ENCODE data around the gene PCDH19.

PCDH19 gene

GRCh38 chrX:100405424-100405823, 4.6 kb downstream of the PCDH19 start:
- DNase-seq (ENCODE audit: low read depth): no peak

GRCh38 chrX:100404851-100405250, 5.2 kb downstream of the PCDH19 start:
- DNase-seq (ENCODE audit: low read depth): no peak

GRCh38 chrX:100395781-100396180, 14.3 kb downstream of the PCDH19 start:
- no peak for DNase-seq (ENCODE audit: low read depth)

- no peak for DNase-seq (ENCODE audit: low read depth)
These were observed 28.5 kb downstream of the PCDH19 start for GRCh38 chrX:100381619-100382018.

DNA sequence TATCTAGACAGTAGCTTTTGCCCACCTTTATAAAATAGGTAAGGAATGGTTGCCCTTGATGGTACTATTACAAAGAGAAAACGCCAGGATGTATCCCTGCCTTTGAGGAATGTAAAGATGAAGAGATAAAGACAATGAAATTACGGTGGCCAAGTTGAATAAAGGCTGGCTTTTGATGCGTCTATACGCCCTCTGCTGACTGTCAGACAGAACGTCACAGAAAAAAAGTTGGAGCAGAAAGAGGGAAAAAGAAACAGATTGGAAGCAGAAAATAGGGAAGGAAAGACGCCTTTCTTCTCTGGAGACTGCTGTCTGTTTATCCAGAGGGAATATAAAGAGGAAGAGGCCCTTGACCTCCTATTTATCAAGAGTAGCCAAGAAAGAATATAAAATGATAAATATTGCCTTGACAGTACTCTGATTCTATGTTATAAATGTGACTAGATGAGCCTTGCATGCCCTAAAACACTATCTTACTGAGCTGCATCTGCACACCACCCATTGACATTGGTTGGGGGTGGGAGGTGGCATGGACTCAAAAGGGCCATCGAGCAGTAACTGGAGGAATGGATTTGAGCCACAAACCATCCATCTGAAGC, 30.6 kb downstream of the PCDH19 start:
- DNase-seq (ENCODE audit: low read depth): no peak

DNA sequence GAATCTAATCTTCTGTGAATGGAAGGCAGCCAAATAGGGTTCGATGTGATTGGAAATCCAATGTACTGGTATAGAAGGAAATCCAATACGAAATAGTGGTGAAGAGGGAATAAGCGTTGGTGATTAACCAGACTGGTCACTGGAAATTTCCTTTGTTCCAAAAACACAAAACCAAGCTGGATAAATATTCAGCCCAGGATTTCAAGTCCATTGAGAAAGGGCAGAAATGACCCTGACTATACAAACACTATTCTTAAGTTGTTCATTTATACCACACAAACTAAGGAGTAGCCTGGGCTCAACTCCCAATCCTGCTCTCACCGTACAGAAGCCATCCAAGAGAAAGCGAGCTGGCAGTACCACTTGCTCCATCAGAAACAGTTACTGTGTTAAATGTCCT, 32.2 kb downstream of the PCDH19 start:
- DNase-seq (ENCODE audit: low read depth): no peak

DNA sequence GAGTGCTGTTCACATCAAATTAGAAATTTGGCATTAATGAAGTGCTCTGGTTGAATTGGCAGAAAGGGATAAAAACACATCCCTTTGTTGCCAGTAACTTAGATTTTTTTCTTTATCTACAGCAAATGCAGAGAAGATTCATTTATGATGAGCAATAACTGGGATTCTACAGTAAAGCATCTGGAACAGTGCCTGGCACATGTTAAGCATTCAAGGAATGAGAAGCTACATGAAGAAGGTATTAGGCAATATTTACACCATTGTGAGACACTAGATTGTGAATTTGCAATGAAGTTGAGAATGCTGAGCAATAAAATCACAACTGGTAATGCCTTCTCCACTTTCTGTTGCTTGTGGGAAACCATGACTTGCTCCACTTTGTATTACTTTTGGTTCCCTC, 33.5 kb downstream of the PCDH19 start:
- peak; percentile 2 for DNase-seq (ENCODE audit: low read depth)

DNA sequence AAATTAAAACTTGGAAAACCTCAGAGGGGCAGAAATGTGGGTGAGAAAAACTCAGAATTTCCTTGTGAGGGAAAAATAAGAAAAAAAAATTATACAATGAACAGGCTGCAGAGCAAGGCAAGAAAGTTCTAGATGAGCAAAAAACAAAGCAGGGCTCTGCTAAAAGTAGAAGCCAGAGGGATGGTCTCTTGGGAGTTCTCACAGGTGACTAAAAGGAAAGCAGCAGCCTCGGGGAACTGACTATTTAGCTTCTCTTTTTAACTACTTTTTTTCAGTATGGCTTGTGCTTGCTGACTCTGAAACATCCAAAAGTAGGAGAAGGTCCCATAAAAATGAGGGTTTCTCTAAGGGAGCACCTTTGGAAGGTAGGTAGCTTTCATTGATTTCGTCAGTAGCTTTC, 36.4 kb downstream of the PCDH19 start:
- no peak for DNase-seq (ENCODE audit: low read depth)

DNA sequence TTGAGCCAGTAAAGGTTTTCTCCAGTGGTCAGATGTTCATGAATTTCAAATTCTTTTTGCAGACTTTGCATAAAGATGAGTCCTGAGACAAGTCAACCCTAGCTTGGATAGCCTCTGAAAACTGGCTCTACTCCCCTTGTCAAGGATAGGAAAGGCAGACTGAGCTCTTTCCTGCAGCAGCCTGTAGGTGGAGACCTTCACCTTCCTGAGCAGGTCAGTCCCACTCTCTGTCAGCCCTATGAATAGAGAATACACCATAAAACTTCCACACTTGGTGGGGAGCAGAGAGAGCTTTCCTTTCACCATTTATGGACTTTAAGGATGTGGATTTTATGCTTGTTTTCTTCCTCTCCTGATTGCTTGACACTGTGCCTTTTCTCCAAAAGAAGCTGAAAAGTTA, 41.9 kb downstream of the PCDH19 start:
- no peak for DNase-seq (ENCODE audit: low read depth)

- no peak for DNase-seq (ENCODE audit: low read depth)
These were observed 46.2 kb downstream of the PCDH19 start for GRCh38 chrX:100363896-100364295.

DNA sequence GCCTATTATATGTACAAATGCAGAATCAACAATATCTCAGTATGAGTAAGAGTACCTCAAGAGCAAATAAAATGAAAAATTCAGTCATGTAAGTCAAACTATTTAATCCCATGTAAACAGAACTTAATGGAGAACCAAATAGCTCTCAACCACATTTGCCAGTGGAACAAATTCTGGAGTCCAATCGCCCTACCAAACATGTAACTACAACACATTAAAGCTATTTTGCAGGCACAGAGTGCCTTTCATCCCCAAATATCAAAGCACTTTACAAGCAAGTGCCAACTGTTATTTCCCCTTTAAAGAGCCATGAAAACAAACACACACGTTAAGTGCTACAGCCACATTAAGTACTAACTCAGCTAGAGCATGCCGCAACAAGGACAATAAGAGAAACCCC, 51.3 kb downstream of the PCDH19 start:
- DNase-seq (ENCODE audit: low read depth): no peak

GRCh38 chrX:100356351-100356896, 53.6 kb downstream of the PCDH19 start:
- DNase-seq (ENCODE audit: low read depth): no peak

GRCh38 chrX:100355680-100356079, 54.4 kb downstream of the PCDH19 start:
- DNase-seq (ENCODE audit: low read depth): no peak

GRCh38 chrX:100353326-100353725, 56.7 kb downstream of the PCDH19 start:
- no peak for DNase-seq (ENCODE audit: low read depth)

DNA sequence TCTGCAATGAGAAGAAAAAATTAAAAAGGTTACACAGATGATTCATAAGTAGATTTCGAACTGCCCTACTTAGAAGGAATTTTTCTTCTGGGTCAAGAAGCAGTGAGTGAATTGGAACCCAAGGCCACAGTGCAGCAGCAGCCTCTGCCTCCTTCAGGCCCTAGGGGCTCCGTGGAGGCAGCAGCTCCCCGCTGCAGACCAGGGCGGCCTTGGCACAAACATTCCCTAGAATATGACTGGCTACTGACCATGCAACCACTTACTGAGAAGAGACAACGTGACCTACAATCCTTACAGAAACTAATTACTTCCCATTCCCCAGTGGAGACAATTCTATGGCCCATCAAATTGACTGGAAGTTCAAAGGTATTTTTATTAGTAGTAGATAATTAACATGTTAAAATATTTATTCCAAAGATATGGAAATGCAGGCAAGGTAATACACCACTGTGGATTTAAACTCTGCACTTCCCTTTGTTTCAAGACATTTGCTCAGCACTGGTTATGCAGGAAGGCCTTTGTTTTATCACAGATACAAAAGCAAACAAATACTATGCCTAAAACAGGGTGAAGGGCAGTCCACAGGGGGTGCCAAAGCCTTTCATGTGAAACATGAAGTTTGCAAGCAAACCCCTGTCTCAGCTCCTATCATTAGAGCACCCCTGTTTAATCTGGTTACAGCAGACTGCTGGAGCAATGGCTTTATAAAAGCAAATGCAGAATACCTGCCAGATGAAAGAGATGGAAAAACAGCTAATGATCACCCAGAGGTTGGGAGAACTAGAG, 59.2 kb downstream of the PCDH19 start:
- no peak for DNase-seq (ENCODE audit: low read depth)

DNA sequence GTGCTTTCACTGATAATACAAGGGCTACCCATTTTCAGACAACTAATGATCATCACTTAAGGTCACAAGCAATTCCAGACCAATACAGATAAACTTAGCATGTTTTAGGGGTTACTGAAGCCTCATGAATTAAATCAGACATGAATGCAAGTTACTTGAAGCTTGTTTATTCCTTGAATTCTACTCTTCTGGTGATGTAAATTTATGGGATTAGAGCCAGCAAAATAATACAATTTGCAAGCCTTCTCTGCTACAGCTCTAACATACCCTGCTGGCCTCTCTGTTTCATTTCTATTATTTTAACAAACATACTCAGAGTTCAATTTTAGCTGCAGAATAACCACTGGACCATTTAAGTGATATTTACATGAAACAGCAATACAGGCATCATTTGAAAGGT, 60.7 kb downstream of the PCDH19 start:
- no peak for DNase-seq (ENCODE audit: low read depth)

DNA sequence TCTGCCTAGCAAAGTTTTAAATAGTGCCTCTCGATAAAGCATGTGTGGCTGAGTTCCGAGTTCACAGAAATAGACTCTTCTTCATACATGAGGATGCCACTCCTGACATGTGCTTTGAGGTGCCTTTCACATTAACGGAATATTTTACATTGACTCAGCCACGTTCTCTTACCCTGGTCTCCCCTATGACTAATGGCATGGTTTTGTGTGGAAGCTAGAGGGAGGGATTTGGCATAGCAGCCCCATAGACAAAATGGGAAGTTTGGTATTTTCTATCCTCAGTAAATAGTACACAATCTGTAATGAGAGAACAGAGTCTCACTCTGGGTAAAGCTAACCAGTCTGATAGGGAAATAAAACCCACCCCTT, 68.9 kb downstream of the PCDH19 start:
- DNase-seq (ENCODE audit: low read depth): no peak

DNA sequence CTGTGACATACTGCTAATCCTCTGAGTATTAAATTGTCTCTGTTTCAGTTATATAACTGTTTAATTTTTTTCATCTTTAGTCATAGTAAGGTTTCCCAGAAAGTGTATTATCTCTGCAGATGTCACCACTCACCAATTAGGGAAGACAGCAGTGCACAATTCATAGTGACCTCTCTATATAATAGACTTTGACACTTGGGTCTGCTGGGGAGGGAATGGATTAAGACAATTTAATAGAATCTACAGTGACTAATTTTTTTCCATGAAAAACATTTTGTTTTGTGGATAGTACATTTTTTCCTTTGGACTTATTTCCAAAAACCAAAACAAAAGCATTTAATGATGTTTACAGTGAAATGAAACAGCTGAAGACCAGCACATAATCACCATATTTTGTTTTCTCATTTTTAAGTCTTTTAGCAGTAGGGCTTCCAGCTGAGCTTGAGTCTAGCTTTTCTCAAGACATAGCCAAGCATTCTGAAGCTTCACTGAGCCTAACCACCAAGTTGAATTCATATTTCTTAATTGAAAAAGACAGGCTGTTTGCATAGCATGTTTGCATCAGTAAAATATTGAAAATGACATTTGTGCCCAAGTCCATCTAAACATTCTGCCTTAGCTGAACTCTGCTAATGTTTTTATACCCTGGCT, 69.5 kb downstream of the PCDH19 start:
- no peak for DNase-seq (ENCODE audit: low read depth)

DNA sequence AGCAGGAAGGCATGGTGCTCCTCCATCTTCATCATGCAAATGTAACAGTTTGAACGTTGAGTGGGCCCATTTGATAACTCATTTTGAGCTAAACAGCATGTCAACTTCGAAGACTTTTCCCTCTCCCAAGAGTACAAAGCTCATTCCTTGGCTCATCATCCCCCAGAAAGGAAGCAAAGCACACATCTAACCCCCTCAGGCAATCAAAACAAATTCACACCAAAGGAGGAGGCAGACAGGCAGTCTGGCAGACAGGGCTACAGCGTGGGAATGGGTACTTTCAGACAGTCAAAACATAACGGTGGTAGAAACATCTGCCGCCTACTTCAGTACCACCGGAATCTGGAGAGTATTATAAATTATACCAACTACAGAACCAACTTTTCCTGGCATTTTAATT, 81.7 kb downstream of the PCDH19 start:
- DNase-seq (ENCODE audit: low read depth): no peak

DNA sequence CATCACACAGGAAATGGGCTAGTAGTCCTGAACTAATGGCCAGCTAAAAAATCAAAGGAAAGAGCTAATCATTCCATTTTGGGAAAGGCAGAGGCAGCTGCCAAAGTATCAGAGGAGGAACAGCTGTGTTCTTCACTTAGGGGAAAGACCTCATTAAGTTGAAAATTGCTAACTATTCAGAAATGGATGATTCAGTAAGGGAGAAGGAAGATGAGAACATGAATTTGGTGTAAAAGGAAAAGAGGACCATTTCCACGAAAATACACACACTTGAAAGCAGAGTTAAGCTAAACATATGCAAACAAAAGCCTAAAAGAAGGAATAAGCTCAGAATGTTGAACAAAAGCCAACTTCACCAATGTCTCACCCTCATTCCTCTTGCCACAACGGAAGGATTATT, 90.4 kb downstream of the PCDH19 start:
- no peak for DNase-seq (ENCODE audit: low read depth)

- DNase-seq (ENCODE audit: low read depth): no peak
These were observed 93.1 kb downstream of the PCDH19 start for GRCh38 chrX:100316987-100317386.

- DNase-seq (ENCODE audit: low read depth): no peak
These were observed 94.5 kb downstream of the PCDH19 start for GRCh38 chrX:100315566-100315965.

DNA sequence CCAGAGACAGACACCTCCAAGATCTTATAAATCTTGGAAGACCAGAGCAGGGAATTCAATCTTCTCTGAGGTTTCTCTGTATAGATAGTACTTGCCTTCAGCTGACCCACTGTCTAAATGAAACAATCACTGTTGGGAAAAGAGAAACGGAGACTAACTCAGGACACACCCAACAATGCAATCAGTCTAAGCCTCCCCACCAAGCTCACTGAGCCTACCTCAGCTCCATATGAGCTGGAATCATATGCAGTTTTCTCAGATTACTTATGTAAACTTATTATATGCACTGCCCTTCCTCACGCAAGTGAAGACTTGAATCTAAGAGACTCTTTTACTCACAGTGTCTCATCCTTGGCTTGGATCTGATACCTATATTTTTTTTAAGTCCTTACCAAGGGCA, 110.5 kb downstream of the PCDH19 start:
- DNase-seq (ENCODE audit: low read depth): no peak
